Neural crest cell (in vitro differentiated cells): ENCODE data around the gene FAM168A. TPM values are rescaled to one million over a fixed set of nuclear protein-coding genes. Genes with fewer than 3 reads are reported as not detected.

Experiments used
- DNase-seq: peaks from one replicate; pipeline ENCODE4 v3.0.0; 2021; ENCODE audit warnings: low read depth, mixed read lengths, low spot score
- H3K27ac Mint-ChIP-seq: one replicate; pipeline ENCODE4 v1.8.0; 2021; ENCODE audit warnings: mild to moderate bottlenecking, mixed read lengths; ENCODE audit not compliant: unreplicated experiment
- H3K27me3 Mint-ChIP-seq: 2 replicates; pipeline ENCODE4 v1.8.0; 2021; ENCODE audit warnings: low read depth, mild to moderate bottlenecking, mixed read lengths
- H3K36me3 Mint-ChIP-seq: 2 replicates; pipeline ENCODE4 v1.8.0; 2021; ENCODE audit warnings: low read depth, mild to moderate bottlenecking, mixed read lengths
- H3K4me1 Mint-ChIP-seq: 2 replicates; pipeline ENCODE4 v1.8.0; 2021; ENCODE audit warnings: mixed read lengths
- H3K4me3 Mint-ChIP-seq: one replicate; pipeline ENCODE4 v1.8.0; 2021; ENCODE audit warnings: mild to moderate bottlenecking, mixed read lengths
- H3K9me3 Mint-ChIP-seq: 2 replicates; pipeline ENCODE4 v1.8.0; 2021; ENCODE audit warnings: mixed read lengths
- long read RNA-seq: library from polyadenylated mRNA; unstranded; transcript quantifications from one replicate; pipeline ENCODE4 v2.0.0, GENCODE V29; 2020
- total RNA-seq: library from RNA; stranded (reverse); gene quantifications from 2 replicates; pipeline ENCODE4 v1.2.1, GENCODE V29; 2021
- TF ChIP-seq, protein P1 (sequence below): fragments of 200-600 bp; sonication (generic); conservative IDR thresholded peaks from 2 replicates; pipeline ENCODE4 v1.5.0; 2021; ENCODE audit warnings: antibody characterized with exemption, mild to moderate bottlenecking

FAM168A gene, protein sequence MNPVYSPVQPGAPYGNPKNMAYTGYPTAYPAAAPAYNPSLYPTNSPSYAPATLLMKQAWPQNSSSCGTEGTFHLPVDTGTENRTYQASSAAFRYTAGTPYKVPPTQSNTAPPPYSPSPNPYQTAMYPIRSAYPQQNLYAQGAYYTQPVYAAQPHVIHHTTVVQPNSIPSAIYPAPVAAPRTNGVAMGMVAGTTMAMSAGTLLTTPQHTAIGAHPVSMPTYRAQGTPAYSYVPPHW
- total RNA-seq = 46.6 and 47.3 TPM in 2 replicates
- long read RNA-seq, partial matches to known transcripts = 0 of 27 reads
- long read RNA-seq, other reads (novel, unspliced or antisense) = 27 of 27 reads

DNA sequence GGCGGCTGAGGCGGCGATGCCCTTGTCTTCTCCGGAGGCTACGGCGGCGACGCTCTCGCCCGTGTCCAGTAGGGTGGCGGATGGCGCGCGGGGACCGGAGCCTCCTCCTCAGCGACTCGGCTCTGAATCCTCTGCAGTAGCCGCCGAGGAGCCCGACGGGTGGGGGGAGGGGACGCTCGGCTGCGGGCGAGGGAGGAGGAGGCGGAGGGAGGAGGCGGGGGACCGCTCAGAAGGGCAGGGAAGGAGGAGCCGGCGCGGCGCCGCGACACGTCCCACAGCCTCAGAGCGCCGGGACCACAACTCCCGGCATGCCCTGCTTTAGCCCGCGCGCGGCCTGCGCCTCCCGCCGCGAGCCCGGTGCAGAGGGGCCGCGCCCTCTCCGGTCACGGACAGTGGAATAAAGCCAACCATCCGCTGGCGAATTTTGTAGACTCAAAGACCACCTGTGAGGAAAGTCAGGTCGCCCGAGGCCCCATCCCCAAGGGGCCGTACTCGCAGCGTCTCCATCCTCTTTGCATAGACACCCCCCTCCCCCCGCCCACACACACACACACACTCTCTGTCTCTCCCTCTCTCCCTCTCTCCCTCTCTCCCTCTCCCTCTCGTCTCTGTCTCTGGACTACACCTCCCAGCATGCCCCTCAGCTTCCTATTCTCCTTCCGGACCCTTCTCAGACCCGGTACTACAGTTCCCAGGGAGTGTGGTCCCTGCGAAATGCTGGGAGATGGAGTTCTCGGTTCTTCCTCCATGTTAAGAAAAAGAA, at the start of gene FAM168A:
FAM168A (minus strand) TSS at position 157 of the 763 bp plus-strand sequence. CDS start 129,638 bp downstream, outside the sequence.
- DNase-seq = peak; percentile 84
- H3K36me3 Mint-ChIP-seq = no peaks in the 10 kb centered on the region
- H3K27ac Mint-ChIP-seq = peak within 1 kb of the TSS; percentile 96
- peaks cover 40% of the 10 kb centered on the region for H3K4me1 Mint-ChIP-seq
- no peaks in the 10 kb centered on the region for H3K27me3 Mint-ChIP-seq
- TF ChIP-seq, protein P1, sequence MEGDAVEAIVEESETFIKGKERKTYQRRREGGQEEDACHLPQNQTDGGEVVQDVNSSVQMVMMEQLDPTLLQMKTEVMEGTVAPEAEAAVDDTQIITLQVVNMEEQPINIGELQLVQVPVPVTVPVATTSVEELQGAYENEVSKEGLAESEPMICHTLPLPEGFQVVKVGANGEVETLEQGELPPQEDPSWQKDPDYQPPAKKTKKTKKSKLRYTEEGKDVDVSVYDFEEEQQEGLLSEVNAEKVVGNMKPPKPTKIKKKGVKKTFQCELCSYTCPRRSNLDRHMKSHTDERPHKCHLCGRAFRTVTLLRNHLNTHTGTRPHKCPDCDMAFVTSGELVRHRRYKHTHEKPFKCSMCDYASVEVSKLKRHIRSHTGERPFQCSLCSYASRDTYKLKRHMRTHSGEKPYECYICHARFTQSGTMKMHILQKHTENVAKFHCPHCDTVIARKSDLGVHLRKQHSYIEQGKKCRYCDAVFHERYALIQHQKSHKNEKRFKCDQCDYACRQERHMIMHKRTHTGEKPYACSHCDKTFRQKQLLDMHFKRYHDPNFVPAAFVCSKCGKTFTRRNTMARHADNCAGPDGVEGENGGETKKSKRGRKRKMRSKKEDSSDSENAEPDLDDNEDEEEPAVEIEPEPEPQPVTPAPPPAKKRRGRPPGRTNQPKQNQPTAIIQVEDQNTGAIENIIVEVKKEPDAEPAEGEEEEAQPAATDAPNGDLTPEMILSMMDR = peak; percentile 56
- peak within 1 kb of the TSS; percentile 94 for H3K4me3 Mint-ChIP-seq
- H3K9me3 Mint-ChIP-seq = no peaks in the 10 kb centered on the region

DNA sequence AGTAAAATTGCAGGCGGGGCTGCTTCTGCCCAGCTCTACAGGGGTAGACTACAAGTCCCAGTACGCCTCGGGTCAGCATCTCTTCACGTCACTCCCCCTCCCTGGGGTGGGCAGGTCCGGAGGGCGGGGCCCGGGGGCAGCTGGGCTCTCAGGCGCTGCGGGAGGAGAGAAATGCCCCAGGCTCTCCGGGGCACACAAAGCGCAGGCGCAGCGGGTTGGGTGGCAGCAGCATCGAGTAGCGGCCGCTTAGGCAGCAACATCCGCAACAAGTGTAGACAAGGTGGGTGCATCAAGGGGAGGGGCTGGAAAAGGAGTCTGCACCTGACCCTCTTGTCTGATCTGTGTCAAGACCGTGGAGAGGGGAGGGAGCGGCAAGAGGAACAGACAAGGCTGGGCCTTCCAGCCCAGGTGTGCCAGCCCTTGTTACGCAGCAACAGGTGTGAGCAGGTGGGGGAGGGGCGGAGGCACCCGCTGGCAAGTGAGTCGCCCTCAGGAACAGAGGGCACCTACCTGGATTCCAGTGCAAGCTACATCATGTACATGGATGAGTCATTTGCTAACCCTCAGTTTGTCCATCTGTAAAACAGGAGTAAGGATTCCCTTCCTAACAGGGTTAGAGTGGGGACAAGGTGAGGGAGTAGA, 49.7 kb upstream of the FAM168A start:
- Mint-ChIP-seq H3K4me1 (peaks cover 76% of the 10 kb centered on the region), H3K9me3 (no peaks in the 10 kb centered on the region), H3K27ac (peak overlapping the region; percentile 73), H3K27me3 (peaks cover 6% of the 10 kb centered on the region), H3K36me3 (no peaks in the 10 kb centered on the region), H3K4me3 (peak overlapping the region; percentile 69)
- TF ChIP-seq, protein P1 = no peak
- peak; percentile 83 for DNase-seq

DNA sequence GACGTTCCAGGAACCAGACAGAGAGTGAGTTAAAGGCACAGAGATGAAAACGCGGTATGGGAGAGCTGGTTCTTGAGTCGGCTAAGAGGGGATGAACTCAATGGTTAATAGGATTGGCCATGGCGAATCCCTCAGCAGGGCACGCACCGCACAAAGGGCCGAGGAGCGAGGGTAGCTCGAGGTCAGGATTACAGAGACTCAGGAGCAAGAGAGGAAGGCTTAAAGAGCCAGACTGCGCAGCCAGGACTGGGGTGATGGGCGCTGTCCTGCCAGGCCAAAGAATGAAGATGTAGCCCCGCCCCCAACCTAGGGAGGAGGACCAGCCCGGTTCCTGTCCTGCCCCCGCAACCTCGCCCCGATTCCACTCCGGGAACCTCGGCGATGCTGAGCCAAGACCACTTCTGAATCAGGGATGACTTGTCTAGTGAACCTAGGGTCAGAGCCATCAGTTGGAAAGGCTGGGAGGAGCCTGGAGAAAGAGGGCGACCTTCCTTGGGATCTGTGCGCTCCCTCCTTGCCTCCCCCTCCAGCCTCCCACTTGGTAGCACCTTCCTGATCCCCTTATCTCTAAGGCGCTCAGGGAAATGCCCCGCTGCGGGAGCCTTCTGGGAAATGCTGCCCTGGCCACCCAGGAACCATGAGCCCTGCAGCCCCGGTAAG, 48.2 kb upstream of the FAM168A start, which contains the start of gene PLEKHB1:
PLEKHB1 (plus strand) TSS at position 610 of the 660 bp plus-strand sequence; CDS start at position 638, 28 bp downstream.
- DNase-seq = no peak
- Mint-ChIP-seq H3K9me3 (no peaks in the 10 kb centered on the region), H3K4me1 (peaks cover 62% of the 10 kb centered on the region), H3K27me3 (peaks cover 4% of the 10 kb centered on the region), H3K27ac (peak within 1 kb of the TSS; percentile 31), H3K4me3 (peak within 1 kb of the TSS; percentile 69), H3K36me3 (no peaks in the 10 kb centered on the region)
- TF ChIP-seq, protein P1 = no peak

DNA sequence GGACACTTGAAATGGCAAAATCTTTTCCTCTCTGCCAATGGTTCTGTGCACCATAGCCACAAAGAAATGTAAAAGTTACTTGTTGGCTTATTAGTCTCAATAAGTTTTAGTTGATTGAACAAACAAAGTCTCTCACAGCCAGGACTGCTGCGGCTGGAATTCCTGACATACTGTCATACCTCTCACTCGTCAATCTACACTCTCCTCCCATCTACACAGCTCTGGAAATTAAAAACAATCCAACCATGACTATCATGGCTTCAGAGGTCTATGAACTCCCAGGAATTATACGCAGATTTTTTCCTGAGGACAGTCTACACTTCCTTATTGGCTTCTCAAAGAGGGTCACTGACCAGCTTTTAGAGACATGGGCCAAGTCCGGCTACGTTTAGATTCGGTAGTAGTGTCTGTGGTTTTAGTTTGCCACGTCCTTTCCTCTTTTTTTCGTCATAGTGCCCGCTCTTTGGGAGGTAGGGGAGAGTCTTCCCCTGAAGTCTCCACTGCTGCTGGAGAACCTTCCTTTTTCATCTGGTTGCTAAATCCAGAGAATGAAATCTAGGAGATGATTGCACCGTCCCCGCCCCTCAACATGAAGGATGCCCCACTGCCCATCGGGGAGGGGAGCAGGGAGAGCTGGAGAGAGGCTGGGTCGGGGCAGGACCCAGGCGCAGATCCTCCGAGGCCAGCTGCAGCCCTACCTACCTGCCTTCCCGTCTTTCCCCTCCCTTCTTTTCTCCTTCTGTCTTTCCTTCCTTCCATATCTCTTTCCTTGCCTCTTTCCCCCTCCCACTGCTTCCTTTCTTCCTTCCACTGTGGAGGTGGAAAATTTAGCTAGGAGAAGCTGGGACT, 47.4 kb upstream of the FAM168A start:
- H3K27ac Mint-ChIP-seq = peak overlapping the region; percentile 31

More for the DNA sequence above, 47.4 kb upstream of the FAM168A start:
- TF ChIP-seq, protein P1 = no peak
- DNase-seq = no peak
- H3K4me1 Mint-ChIP-seq = peaks cover 54% of the 10 kb centered on the region
- peaks cover 4% of the 10 kb centered on the region for H3K27me3 Mint-ChIP-seq
- no peaks in the 10 kb centered on the region for H3K36me3 Mint-ChIP-seq
- no peaks in the 10 kb centered on the region for H3K9me3 Mint-ChIP-seq
- peak overlapping the region; percentile 45 for H3K4me3 Mint-ChIP-seq
